H1 (cell line): ENCODE results near the gene CAMTA1. TPM values are rescaled to one million over a fixed set of nuclear protein-coding genes. Genes with fewer than 3 reads are reported as not detected.

Source experiments
- CTCF ChIA-PET: fragments of 300-600 bp; sonication (Branson Sonifier 250); formaldehyde crosslinking; loops from one replicate; lab custom pipeline; 2021; ENCODE audit not compliant: partially characterized antibody; lab: Charles Lee
- POLR2A ChIA-PET: fragments of 300-600 bp; sonication (Branson Sonifier 250); formaldehyde crosslinking; loops from one replicate; lab custom pipeline; 2021; ENCODE audit warnings: inconsistent platforms; ENCODE audit not compliant: partially characterized antibody; lab: Charles Lee
- DNase-seq, 2 experiments: peaks; one replicate each; pipeline versions ENCODE4 v3.0.0 to v3.0.0-alpha.2; 2010 to 2022; ENCODE audit warnings: low spot score in 2 of 2, low read depth in 1 of 2, mixed read lengths in 1 of 2
- FAIRE-seq: peaks from 2 replicates; lab custom pipeline; 2011; peaks lifted over from hg19 to GRCh38; lab: Jason Lieb, UNC
- H2AFZ ChIP-seq: 2 replicates; pipeline ENCODE4 v1.8.1; 2012; ENCODE audit warnings: low read length, inconsistent platforms
- H2AK5ac ChIP-seq: 2 replicates; pipeline ENCODE4 v1.6.1; 2013; ENCODE audit warnings: low read depth, low read length
- H2BK120ac ChIP-seq: replicated peaks from 2 replicates; pipeline ENCODE3; 2013; ENCODE audit warnings: low read depth, low read length, inconsistent platforms
- H2BK12ac ChIP-seq: 2 replicates; pipeline ENCODE4 v1.6.1; 2013; ENCODE audit warnings: low read depth, low read length
- H2BK15ac ChIP-seq: 2 replicates; pipeline ENCODE4 v1.6.1; 2013; ENCODE audit warnings: low read length
- H2BK20ac ChIP-seq: 2 replicates; pipeline ENCODE4 v1.6.1; 2013; ENCODE audit warnings: low read length
- H2BK5ac ChIP-seq: 2 replicates; pipeline ENCODE4 v1.6.1; 2013; ENCODE audit warnings: low read depth, low read length
- H3K14ac ChIP-seq: 2 replicates; pipeline ENCODE4 v1.6.1; 2013; ENCODE audit warnings: inconsistent platforms; ENCODE audit not compliant: insufficient read length
- H3K18ac ChIP-seq: 2 replicates; pipeline ENCODE4 v1.6.1; 2013; ENCODE audit warnings: low read length; ENCODE audit errors: extremely low read depth
- H3K23ac ChIP-seq: 2 replicates; pipeline ENCODE4 v1.6.1; 2013; ENCODE audit warnings: inconsistent platforms; ENCODE audit not compliant: insufficient read length
- H3K23me2 ChIP-seq: 2 replicates; pipeline ENCODE4 v1.6.1; 2013; ENCODE audit warnings: low read depth, low read length
- H3K27ac ChIP-seq: 2 replicates; pipeline ENCODE4 v1.6.1; 2011; ENCODE audit warnings: low read depth, low read length, inconsistent platforms
- H3K27me3 ChIP-seq, 4 experiments: replicated peaks in 1 of 4; 1 replicate in 1 of 4; 2 replicates in 3 of 4; pipeline versions ENCODE4 v1.6.1 to v1.8.1; 2011 to 2013; ENCODE audit warnings: low read length in 3 of 4, mild to moderate bottlenecking in 3 of 4, inconsistent platforms in 2 of 4, mixed read lengths in 2 of 4, moderate library complexity in 1 of 4; ENCODE audit not compliant: control insufficient read depth in 3 of 4, insufficient read depth in 3 of 4; ENCODE audit errors: extremely low read depth in 1 of 4
- H3K36me3 ChIP-seq, 4 experiments: 2 replicates each; pipeline versions ENCODE4 v1.6.1 to v1.8.1; 2011 to 2013; ENCODE audit warnings: mild to moderate bottlenecking in 4 of 4, low read length in 3 of 4, moderate library complexity in 2 of 4, control low read depth in 1 of 4, inconsistent platforms in 1 of 4; ENCODE audit not compliant: insufficient read depth in 4 of 4, control insufficient read depth in 2 of 4
- H3K4ac ChIP-seq: replicated peaks from 2 replicates; pipeline ENCODE3; 2013; ENCODE audit warnings: low read length, low read depth, mixed read lengths, inconsistent platforms; ENCODE audit not compliant: insufficient read length
- H3K4me1 ChIP-seq, 4 experiments: replicated peaks in 1 of 4; 1 replicate in 1 of 4; 2 replicates in 3 of 4; pipeline versions ENCODE4 v1.6.1 to v1.8.1; 2011 to 2013; ENCODE audit warnings: low read length in 3 of 4, inconsistent platforms in 2 of 4, mixed read lengths in 1 of 4; ENCODE audit not compliant: insufficient read depth in 4 of 4, control insufficient read depth in 3 of 4
- H3K4me2 ChIP-seq, 2 experiments: 2 replicates each; pipeline versions ENCODE4 v1.6.1 to v1.8.1; 2011 to 2013; ENCODE audit warnings: low read depth in 2 of 2, low read length in 2 of 2, control low read depth in 1 of 2, inconsistent platforms in 1 of 2, mild to moderate bottlenecking in 1 of 2; ENCODE audit not compliant: insufficient read depth in 1 of 2
- H3K4me3 ChIP-seq, 4 experiments: fragments of 200-600, 300-600 bp in 1 of 4; sonication (generic), shearing (Covaris generic), sonication (Bioruptor Twin) in 1 of 4; 2 replicates each; pipeline versions ENCODE4 v1.5.1 to v1.8.1; 2011 to 2016; ENCODE audit warnings: low read length in 4 of 4, low read depth in 3 of 4, control low read depth in 2 of 4, inconsistent platforms in 2 of 4, mild to moderate bottlenecking in 2 of 4, mixed read lengths in 1 of 4, moderate library complexity in 1 of 4; ENCODE audit not compliant: insufficient read depth in 2 of 4; ENCODE audit errors: extremely low read depth in 1 of 4
- H3K56ac ChIP-seq: replicated peaks from 2 replicates; pipeline ENCODE3; 2013; ENCODE audit warnings: low read depth, mild to moderate bottlenecking, mixed read lengths, low read length, inconsistent platforms; ENCODE audit not compliant: insufficient read length
- H3K79me1 ChIP-seq: 2 replicates; pipeline ENCODE4 v1.6.1; 2013; ENCODE audit warnings: low read depth, low read length, control low read depth
- H3K79me2 ChIP-seq, 2 experiments: 2 replicates each; pipeline versions ENCODE4 v1.6.1 to v1.8.1; 2012 to 2013; ENCODE audit warnings: low read length in 2 of 2, mild to moderate bottlenecking in 2 of 2, inconsistent platforms in 1 of 2; ENCODE audit not compliant: insufficient read depth in 2 of 2, control insufficient read depth in 1 of 2
- H3K9ac ChIP-seq, 4 experiments: replicated peaks in 1 of 4; 1 replicate in 1 of 4; 2 replicates in 3 of 4; pipeline versions ENCODE4 v1.6.1 to v1.8.1; 2011 to 2013; ENCODE audit warnings: low read depth in 3 of 4, low read length in 3 of 4, control low read depth in 2 of 4, mild to moderate bottlenecking in 2 of 4, moderate library complexity in 2 of 4, inconsistent platforms in 1 of 4; ENCODE audit errors: extremely low read depth in 1 of 4
- H3K9me3 ChIP-seq, 2 experiments: 2 replicates each; pipeline versions ENCODE4 v1.6.1 to v1.8.1; 2012 to 2013; ENCODE audit warnings: mild to moderate bottlenecking in 2 of 2, moderate library complexity in 2 of 2, control low read depth in 1 of 2, inconsistent platforms in 1 of 2, low read depth in 1 of 2, low read length in 1 of 2, mixed read lengths in 1 of 2; ENCODE audit not compliant: insufficient read depth in 2 of 2
- H4K20me1 ChIP-seq, 2 experiments: replicated peaks in 1 of 2; 2 replicates each; pipeline versions ENCODE3 to v1.8.1; 2011 to 2013; ENCODE audit warnings: inconsistent platforms in 2 of 2, low read length in 2 of 2, mild to moderate bottlenecking in 1 of 2; ENCODE audit not compliant: insufficient read depth in 2 of 2, control insufficient read depth in 1 of 2
- H4K5ac ChIP-seq: 2 replicates; pipeline ENCODE4 v1.6.1; 2013; ENCODE audit warnings: low read length, low read depth, mixed read lengths, inconsistent platforms; ENCODE audit not compliant: insufficient read length
- H4K8ac ChIP-seq: 2 replicates; pipeline ENCODE4 v1.8.0; 2013; ENCODE audit warnings: mild to moderate bottlenecking, moderate library complexity, low read length, inconsistent platforms; ENCODE audit not compliant: insufficient read depth; ENCODE audit errors: extremely low read depth
- H4K91ac ChIP-seq: replicated peaks from 2 replicates; pipeline ENCODE3; 2013; ENCODE audit warnings: low read length, mixed read lengths, inconsistent platforms; ENCODE audit not compliant: insufficient read length
- BCL11A ChIP-seq, 2 experiments: IDR thresholded peaks; one replicate each; pipeline ENCODE4 v1.6.1; 2011; ENCODE audit warnings: low read depth in 2 of 2, low read length in 2 of 2, mild to moderate bottlenecking in 2 of 2
- BRCA1 ChIP-seq: IDR thresholded peaks from 2 replicates; pipeline ENCODE4 v1.6.1; 2012; ENCODE audit warnings: low read depth, low read length, improper control_type of control experiment
- EGR1 ChIP-seq: IDR thresholded peaks from 2 replicates; pipeline ENCODE4 v1.6.1; 2011; ENCODE audit warnings: low read depth, low read length, borderline replicate concordance
- EZH2 ChIP-seq: fragments of 200-600 bp; sonication (generic); IDR thresholded peaks from 2 replicates; pipeline ENCODE4 v1.7.1; 2012; ENCODE audit warnings: low read depth, mild to moderate bottlenecking, moderate library complexity, low read length, inconsistent platforms; ENCODE audit not compliant: severe bottlenecking
- HDAC2 ChIP-seq, 2 experiments: fragments of 300-600 bp in 1 of 2; sonication (generic) in 1 of 2; IDR thresholded peaks; 2 replicates each; pipeline ENCODE4 v1.6.1; 2011 to 2012; ENCODE audit warnings: low read depth in 2 of 2, low read length in 2 of 2, mild to moderate bottlenecking in 2 of 2, moderate library complexity in 2 of 2, borderline replicate concordance in 1 of 2, inconsistent platforms in 1 of 2
- HDAC6 ChIP-seq: IDR thresholded peaks from one replicate; pipeline ENCODE4 v1.7.1; 2012; ENCODE audit warnings: low read depth, mild to moderate bottlenecking, inconsistent platforms, low read length, moderate library complexity
- KDM1A ChIP-seq: fragments of 200-600, 300-600 bp; sonication (generic); IDR thresholded peaks from 2 replicates; pipeline ENCODE4 v1.7.1; 2016; ENCODE audit warnings: mild to moderate bottlenecking, low read length, borderline replicate concordance
- KDM5A ChIP-seq: fragments of 200-600 bp; IDR thresholded peaks from 2 replicates; pipeline ENCODE4 v1.7.1; 2012; ENCODE audit warnings: mild to moderate bottlenecking, low read length, inconsistent platforms, mixed read lengths
- MAFK ChIP-seq: IDR thresholded peaks from 2 replicates; pipeline ENCODE4 v1.6.1; 2012; ENCODE audit warnings: low read depth, mild to moderate bottlenecking, improper control_type of control experiment, low read length
- PHF8 ChIP-seq: fragments of 200-600 bp; sonication (generic); conservative IDR thresholded peaks from 2 replicates; pipeline ENCODE4 v1.7.1; 2012; ENCODE audit warnings: low read depth, mild to moderate bottlenecking, inconsistent platforms, low read length, moderate library complexity
- POLR2A ChIP-seq, 2 experiments: IDR thresholded peaks; 1 replicate in 1 of 2; 2 replicates in 1 of 2; pipeline ENCODE4 v1.6.1; 2011; ENCODE audit warnings: low read depth in 2 of 2, low read length in 2 of 2, mild to moderate bottlenecking in 2 of 2; ENCODE audit errors: control extremely low read depth in 1 of 2
- RXRA ChIP-seq: IDR thresholded peaks from 2 replicates; pipeline ENCODE4 v1.6.1; 2011; ENCODE audit warnings: low read depth, mild to moderate bottlenecking, low read length, moderate library complexity; ENCODE audit not compliant: insufficient read depth
- SAP30 ChIP-seq: fragments of 300-600 bp; sonication (generic); IDR thresholded peaks from 2 replicates; pipeline ENCODE4 v1.7.1; 2012; ENCODE audit warnings: low read length, moderate library complexity, mild to moderate bottlenecking, inconsistent platforms; ENCODE audit not compliant: insufficient read depth, insufficient replicate concordance
- SIRT6 ChIP-seq: IDR thresholded peaks from one replicate; pipeline ENCODE4 v1.7.1; 2012; ENCODE audit warnings: low read length, inconsistent platforms
- TBP ChIP-seq: IDR thresholded peaks from 2 replicates; pipeline ENCODE4 v1.6.1; 2011; ENCODE audit warnings: low read depth, low read length, improper control_type of control experiment
- WGBS, 2 experiments: shearing (Covaris generic) in 1 of 2; methylation state at CpG; one replicate each; pipeline versions ENCODE4 v1.1.6 to v1.1.7; 2013 to 2015; ENCODE audit warnings: low lambda C conversion rate in 2 of 2, mixed read lengths in 2 of 2, inconsistent platforms in 1 of 2, low coverage in 1 of 2, missing lambda C conversion rate in 1 of 2; ENCODE audit not compliant: insufficient replicate concordance in 2 of 2, insufficient coverage in 1 of 2, insufficient read length in 1 of 2; ENCODE audit errors: extremely low coverage in 1 of 2, missing lambda C conversion rate in 1 of 2; 5-methylcytosine and 5-hydroxymethylcytosine counted together
- polyA plus RNA-seq, 7 experiments: library from polyadenylated mRNA; depleted of rRNA in 3 of 7; stranded (reverse) in 5 of 7; unstranded in 2 of 7; fragments of >200 nt in 5 of 7; fragments of 200-250 nt in 2 of 7; gene quantifications; 1 replicate in 5 of 7; 2 replicates in 1 of 7; 4 replicates in 1 of 7; pipeline versions ENCODE4 v1.2.1 to v1.2.3, GENCODE V29; 2011 to 2013; ENCODE audit warnings: missing spikeins in 2 of 7, mixed read lengths in 2 of 7
- total RNA-seq: library from RNA; stranded (reverse); fragmentation: NEBNext Ultra II Directional; extraction: Animal tissue kit (Norgen Biotek cat#: 25700); gene quantifications from 2 replicates; pipeline ENCODE4 v1.2.1, GENCODE V29; 2021

CAMTA1 gene
- total and polyA plus RNA-seq, 2 of the 8 experiments (the other 6 are each of a cell fraction or from before 2014, with no cell fraction given), result 65.0 to 119 TPM

DNA sequence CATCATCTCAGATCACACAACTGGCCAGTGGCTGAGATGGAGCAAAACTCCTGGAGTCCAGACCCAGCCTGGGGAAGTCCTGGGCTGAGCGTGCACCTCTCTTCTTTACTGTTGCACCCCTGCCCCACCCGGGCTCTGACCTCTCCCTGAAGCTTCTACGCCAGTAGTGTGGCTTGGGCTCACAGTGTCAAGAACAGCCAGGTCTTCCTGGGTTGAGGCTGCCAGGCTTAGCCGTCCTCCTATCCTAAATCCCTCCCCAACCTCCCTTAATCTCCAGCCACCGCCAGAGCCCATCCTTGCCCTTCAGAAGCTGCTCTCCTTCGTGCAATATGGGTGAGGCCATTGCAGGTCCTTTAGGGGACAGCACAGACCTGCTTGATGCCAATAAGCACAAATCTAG lies 586.7 kb downstream of the CAMTA1 start:
- ChIA-PET CTCF (no interaction called here), POLR2A (no interaction called here)
- WGBS, 2 experiments, result 91% methylated on average over 6 of the region's 6 CpGs; no CpG with 5 or more reads in 1 of the 2 experiments
- no peak for DNase-seq
- H3K4ac ChIP-seq, result no peak overlapping the region
- H2BK15ac ChIP-seq, result no peak overlapping the region
- H3K9me3 ChIP-seq, result no peaks in the 10 kb centered on the region
- no peak overlapping the region for H3K27ac ChIP-seq
- no peak overlapping the region for H2BK120ac ChIP-seq
- no peak overlapping the region for H2AK5ac ChIP-seq
- peaks cover 0 to 11% (median 6%) of the 10 kb centered on the region in 4 experiments; a peak in 5 of 7 replicates for H3K4me1 ChIP-seq
- no peak overlapping the region for H4K91ac ChIP-seq
- no peak overlapping the region for H3K23ac ChIP-seq
- no peak overlapping the region for H4K5ac ChIP-seq
- H3K79me2 ChIP-seq, result no peaks in the 10 kb centered on the region
- no peak overlapping the region for H3K4me2 ChIP-seq
- H3K18ac ChIP-seq, result no peak overlapping the region
- H3K36me3 ChIP-seq, result no peaks in the 10 kb centered on the region
- H3K4me3 ChIP-seq, result no peak overlapping the region
- no peaks in the 10 kb centered on the region for H4K20me1 ChIP-seq
- FAIRE-seq, result no peak
- no peak overlapping the region for H3K14ac ChIP-seq
- no peak overlapping the region for H2BK20ac ChIP-seq
- no peak overlapping the region for H4K8ac ChIP-seq
- H2AFZ ChIP-seq, result no peak overlapping the region
- no peak overlapping the region for H2BK5ac ChIP-seq
- 0 out of 2 replicates have a peak overlapping the region, but pooled peaks have one; percentile 5 for H2BK12ac ChIP-seq
- no peaks in the 10 kb centered on the region; a peak in 1 of 7 replicates for H3K27me3 ChIP-seq
- no peak overlapping the region for H3K56ac ChIP-seq
- no peaks in the 10 kb centered on the region for H3K79me1 ChIP-seq
- H3K23me2 ChIP-seq, result no peaks in the 10 kb centered on the region
- H3K9ac ChIP-seq, result no peak overlapping the region
- TF ChIP-seq SIRT6, result no peak
- TF ChIP-seq PHF8, result no peak
- no peak for TF ChIP-seq MAFK
- TF ChIP-seq HDAC6, result no peak
- no peak for TF ChIP-seq SAP30
- no peak for TF ChIP-seq TBP
- TF ChIP-seq KDM1A, result no peak
- no peak for TF ChIP-seq POLR2A (IDR thresholded peaks at IDR 0.05; ENCODE audit: control extremely low read depth in 1 of 2, low read depth in 2 of 2, low read length in 2 of 2)
- no peak for TF ChIP-seq EGR1
- no peak for TF ChIP-seq BCL11A (IDR thresholded peaks at IDR 0.05; ENCODE audit: low read depth in 2 of 2, low read length in 2 of 2)
- TF ChIP-seq EZH2, result no peak
- TF ChIP-seq BRCA1, result no peak
- TF ChIP-seq RXRA, result no peak
- TF ChIP-seq HDAC2 (IDR thresholded peaks at IDR 0.05; ENCODE audit: borderline replicate concordance in 1 of 2, low read depth in 2 of 2, low read length in 2 of 2), result no peak
- TF ChIP-seq KDM5A, result no peak
